GOT3 (cell line): ENCODE measurements around the gene MIPOL1.
"Not testable (repeated sequence)": the region's sequence is repeated elsewhere in the genome, so short reads cannot be mapped to it uniquely, and the experiment has no call there.

ENCODE experiments used
- DNase-seq: peaks from one replicate; lab custom pipeline; 2025; ENCODE audit warnings: mixed read lengths; lab: John Stamatoyannopoulos, UW

The MIPOL1 gene

GRCh38 chr14:37187840-37188577, 9.7 kb upstream of the MIPOL1 start:
- not testable (repeated sequence) for DNase-seq

GRCh38 chr14:37189733-37190132, 8.0 kb upstream of the MIPOL1 start:
- not testable (repeated sequence) for DNase-seq

- DNase-seq, result no peak
Observed at GRCh38 chr14:37194698-37195097, 3.0 kb upstream of the MIPOL1 start.

- DNase-seq, result no peak
Observed at GRCh38 chr14:37195327-37195726, 2.4 kb upstream of the MIPOL1 start.

DNA sequence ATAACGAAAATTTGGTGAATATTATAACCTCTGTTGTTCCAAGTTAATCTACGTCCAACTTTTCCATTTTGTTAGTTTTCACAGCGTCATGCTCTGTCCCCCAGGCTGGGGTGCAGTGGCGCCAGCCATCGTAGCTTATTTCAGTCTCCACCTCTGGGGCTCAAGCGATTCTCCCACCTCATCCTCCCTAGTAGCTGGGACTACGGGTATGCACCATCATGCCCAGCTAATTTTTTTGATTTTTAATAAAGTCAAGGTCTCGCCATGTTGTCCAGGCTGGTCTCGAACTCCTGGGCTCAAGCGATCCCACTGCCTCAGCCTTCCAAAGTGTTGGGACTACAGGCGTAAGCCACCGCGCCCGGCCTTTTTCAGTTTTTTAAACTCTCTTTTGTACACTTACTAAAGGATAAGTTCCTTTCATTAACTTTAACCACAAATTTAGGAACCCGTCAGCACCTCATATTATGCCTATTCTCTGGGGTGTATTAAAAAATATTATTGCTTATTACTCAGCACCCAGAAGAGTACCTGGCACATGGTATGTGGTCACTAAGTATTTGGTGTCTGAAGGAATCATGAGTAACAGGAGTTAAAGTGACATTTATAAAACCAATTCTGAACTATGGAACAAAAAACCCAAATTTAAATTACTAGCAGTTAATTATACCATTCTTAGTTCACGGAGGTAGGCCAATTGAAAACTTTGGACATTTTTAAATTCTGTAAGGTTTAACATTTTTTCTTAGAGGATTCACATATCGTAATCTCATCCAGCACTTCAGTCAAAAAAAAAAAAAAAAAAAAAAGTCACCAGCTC, 925 bp upstream of the MIPOL1 start:
- no peak for DNase-seq

DNA sequence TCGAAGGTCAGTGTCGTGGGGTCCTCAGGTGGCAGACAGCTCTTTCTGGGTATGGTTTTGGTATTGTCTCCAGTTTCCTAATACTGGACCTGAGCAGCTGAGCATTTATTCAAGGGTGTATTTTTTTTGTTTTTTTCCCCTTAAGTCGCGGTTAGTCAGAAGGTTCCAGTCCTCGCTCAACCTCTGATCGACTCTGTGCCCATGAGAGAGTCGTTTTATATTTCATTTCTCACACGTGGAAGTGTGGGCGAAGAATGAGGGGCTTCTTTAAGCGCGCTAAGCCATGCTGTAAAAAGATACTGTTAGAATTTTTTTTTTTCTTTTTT, 499 bp downstream of the MIPOL1 start:
- DNase-seq, result no peak

- DNase-seq, result no peak
Observed at GRCh38 chr14:37198907-37199306, 1.2 kb downstream of the MIPOL1 start.

- DNase-seq, result no peak
Observed at GRCh38 chr14:37201724-37202123, 4.0 kb downstream of the MIPOL1 start.

GRCh38 chr14:37202265-37202664, 4.5 kb downstream of the MIPOL1 start:
- DNase-seq, result no peak

DNA sequence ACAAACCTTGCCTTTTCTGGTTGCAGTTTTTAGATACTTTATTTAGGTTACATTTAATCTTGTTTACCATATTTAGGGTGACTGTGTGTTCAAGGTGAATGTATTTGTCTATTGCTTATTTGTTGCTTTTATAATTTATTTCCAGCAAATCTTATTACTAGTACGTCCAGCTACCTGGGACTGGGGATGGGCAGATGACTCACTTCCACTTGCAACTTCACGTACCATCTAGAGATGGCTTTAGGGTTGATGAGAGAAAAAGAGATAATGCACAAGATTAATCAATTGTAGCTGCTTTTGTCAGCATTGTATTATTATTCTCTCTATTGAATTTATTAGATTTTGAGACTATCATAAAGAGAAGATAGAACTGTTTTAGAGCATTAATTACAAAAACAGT, 5.1 kb downstream of the MIPOL1 start:
- no peak for DNase-seq

GRCh38 chr14:37203423-37203822, 5.7 kb downstream of the MIPOL1 start:
- DNase-seq, result no peak

- DNase-seq, result not testable (repeated sequence)
Observed at GRCh38 chr14:37205623-37206605, 8.2 kb downstream of the MIPOL1 start.

DNA sequence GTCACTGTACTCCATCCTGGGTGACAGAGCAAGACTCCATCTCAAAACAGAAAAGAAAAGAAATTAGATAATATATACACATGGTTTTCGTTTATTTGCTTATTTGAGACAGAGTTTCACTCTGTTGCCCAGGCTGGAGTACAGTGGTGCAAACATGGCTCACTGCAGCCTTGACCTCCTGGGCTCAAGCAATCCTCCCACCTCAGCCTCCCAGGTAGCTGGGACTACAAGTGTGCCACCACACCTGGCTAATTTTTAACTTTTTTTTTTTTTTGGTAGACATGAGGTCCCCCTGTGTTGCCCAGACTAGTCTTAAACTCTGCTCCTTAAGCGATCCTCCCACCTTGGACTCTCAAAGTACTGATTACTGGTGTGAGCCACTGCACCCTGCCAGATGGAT, 11.9 kb downstream of the MIPOL1 start:
- not testable (repeated sequence) for DNase-seq

- DNase-seq, result no peak
Observed at GRCh38 chr14:37210448-37210847, 12.7 kb downstream of the MIPOL1 start.

- no peak for DNase-seq
Observed at GRCh38 chr14:37213016-37213415, 15.3 kb downstream of the MIPOL1 start.

DNA sequence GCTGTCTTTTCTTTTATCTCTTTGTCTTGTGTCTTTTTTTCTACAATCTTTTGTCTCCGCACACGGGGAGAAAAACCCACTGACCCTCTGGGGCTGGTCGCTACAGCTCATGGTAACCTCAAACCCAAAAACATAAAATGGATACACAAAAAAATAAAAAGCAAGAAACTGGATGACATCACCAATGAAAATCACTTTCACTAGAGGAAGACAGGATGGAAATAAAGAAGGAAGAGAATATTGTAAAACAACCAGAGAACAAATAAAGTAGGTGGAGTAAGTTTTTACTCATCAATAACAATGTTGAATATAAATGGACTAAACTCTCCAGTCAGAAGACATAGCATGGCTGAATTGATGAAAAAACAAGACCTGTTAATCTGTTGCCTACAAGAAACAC, 17.6 kb downstream of the MIPOL1 start:
- DNase-seq, result no peak

DNA sequence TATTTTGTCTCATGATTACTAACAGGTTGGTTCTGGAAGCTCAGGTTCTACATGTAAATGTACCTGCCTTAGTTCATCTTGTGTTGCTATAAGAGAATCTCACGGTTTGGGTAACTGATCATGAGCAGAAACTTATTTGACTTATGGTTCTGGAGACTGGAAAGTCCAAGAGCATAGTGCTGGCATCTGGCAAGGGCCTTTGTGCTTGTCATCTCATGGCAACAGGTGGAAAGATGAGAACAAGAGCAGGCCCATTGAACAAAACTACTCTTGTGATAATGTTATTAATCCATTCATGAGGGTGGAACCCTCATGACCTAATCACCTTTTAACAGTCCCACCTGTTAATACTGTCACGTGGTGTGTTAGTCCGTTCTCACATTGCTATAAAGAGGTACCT, 23.3 kb downstream of the MIPOL1 start:
- no peak for DNase-seq

DNA sequence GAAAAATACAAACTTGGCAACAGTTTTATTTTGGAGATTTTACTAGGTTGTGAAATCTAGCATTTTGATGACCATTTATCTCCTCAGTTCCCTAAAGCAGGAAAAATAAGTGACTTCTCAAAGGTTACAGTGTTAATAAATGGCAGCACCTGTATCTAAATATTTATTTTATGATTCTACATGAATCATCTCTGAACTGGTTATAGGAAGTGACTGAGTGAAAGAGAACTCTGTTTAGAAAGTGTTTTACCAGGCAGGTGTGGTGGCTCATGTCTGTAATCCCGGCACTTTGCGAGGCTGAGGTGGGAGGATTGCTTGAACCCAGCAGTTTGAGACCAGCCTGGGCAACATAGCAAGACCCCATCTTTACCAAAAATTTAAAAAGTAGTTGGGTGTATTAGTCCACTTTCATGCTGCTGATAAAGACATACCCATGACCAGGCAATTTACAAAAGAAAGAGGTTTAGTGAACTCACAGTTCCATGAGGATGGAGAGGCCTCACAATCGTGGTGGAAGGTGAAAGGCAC, 26.3 kb downstream of the MIPOL1 start:
- DNase-seq, result no peak

GRCh38 chr14:37225668-37226067, 27.9 kb downstream of the MIPOL1 start:
- not testable (repeated sequence) for DNase-seq

- no peak for DNase-seq
Observed at GRCh38 chr14:37230551-37231194, 32.9 kb downstream of the MIPOL1 start.

- no peak for DNase-seq
Observed at GRCh38 chr14:37232907-37233481, 35.3 kb downstream of the MIPOL1 start.
